GM18502 (cell line): Measurements from ENCODE around the gene IQCN.

Experiments used
- ATAC-seq: cut with Tn5 transposase; IDR thresholded peaks from one replicate; pipeline ENCODE4 v1.9.1; 2021; ENCODE audit warnings: mild to moderate bottlenecking; ENCODE audit not compliant: unreplicated experiment, poor library complexity

IQCN gene

GRCh38 chr19:18266771-18267686 lies 7.2 kb downstream of the IQCN start:
- no peak for ATAC-seq

GRCh38 chr19:18265582-18265981 lies 8.7 kb downstream of the IQCN start:
- ATAC-seq, result no peak

- no peak for ATAC-seq
Measured at GRCh38 chr19:18264971-18265540, 9.2 kb downstream of the IQCN start.

- ATAC-seq, result no peak
Measured at GRCh38 chr19:18264137-18264854, 10.0 kb downstream of the IQCN start.

- ATAC-seq, result no peak
Measured at GRCh38 chr19:18263324-18264136, 10.7 kb downstream of the IQCN start.

- no peak for ATAC-seq
Measured at GRCh38 chr19:18262917-18263316, 11.3 kb downstream of the IQCN start.

GRCh38 chr19:18262144-18262543 lies 12.1 kb downstream of the IQCN start:
- no peak for ATAC-seq

GRCh38 chr19:18261474-18261873 lies 12.8 kb downstream of the IQCN start:
- ATAC-seq, result no peak

- ATAC-seq, result no peak
Measured at GRCh38 chr19:18259893-18260292, 14.4 kb downstream of the IQCN start.

GRCh38 chr19:18257503-18258470 lies 16.5 kb downstream of the IQCN start:
- no peak for ATAC-seq

- ATAC-seq, result no peak
Measured at GRCh38 chr19:18254546-18255503, 19.4 kb downstream of the IQCN start.

GRCh38 chr19:18253716-18254115 lies 20.5 kb downstream of the IQCN start:
- no peak for ATAC-seq

GRCh38 chr19:18253130-18253529 lies 21.1 kb downstream of the IQCN start:
- no peak for ATAC-seq

- no peak for ATAC-seq
Measured at GRCh38 chr19:18252370-18252717, 21.9 kb downstream of the IQCN start.

- ATAC-seq, result no peak
Measured at GRCh38 chr19:18251587-18252369, 22.5 kb downstream of the IQCN start.

GRCh38 chr19:18249834-18250233 lies 24.4 kb downstream of the IQCN start:
- ATAC-seq, result no peak

GRCh38 chr19:18245297-18245696 lies 29.0 kb downstream of the IQCN start:
- no peak for ATAC-seq
